HG03558 (cell line): ENCODE data around the gene KRTAP12-3.
"Not testable (repeated sequence)": the region's sequence is repeated elsewhere in the genome, so short reads cannot be mapped to it uniquely, and the experiment has no call there.

Experiments used
- ATAC-seq: cut with Tn5 transposase; IDR thresholded peaks from one replicate; pipeline ENCODE4 v1.9.1; 2021; ENCODE audit warnings: moderate number of reproducible peaks; ENCODE audit not compliant: unreplicated experiment; ENCODE audit errors: extremely low read depth

Gene KRTAP12-3, protein sequence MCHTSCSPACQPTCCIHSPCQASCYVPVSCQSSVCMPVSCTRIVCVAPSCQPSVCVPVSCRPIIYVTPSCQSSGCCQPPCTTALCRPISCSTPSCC

GRCh38 chr21:44657635-44658540 is at the start of gene KRTAP12-3:
TSS of gene KRTAP12-3 (plus strand) at chr21:44657932. CDS start at chr21:44657980, 48 bp downstream.
- ATAC-seq: no peak

DNA sequence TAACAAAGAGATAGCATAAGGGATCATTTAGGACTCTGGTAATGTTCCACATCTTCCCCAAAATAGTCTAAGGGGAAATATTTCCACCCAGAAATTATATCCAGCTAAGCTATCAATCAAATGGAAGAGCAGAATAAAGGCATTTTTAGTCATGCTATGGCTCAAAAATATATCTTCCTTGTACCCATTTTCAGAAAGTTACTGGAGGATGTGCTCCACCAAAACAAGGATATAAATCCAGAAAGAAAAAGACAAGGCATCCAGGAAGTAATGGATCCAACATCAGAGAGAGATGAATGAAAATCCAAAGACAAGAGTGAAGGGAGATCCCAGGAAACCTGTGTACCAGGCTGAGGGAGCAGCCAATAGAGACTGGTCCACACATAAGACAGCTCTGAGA is 48.5 kb upstream of the KRTAP12-3 start:
- ATAC-seq: no peak

DNA sequence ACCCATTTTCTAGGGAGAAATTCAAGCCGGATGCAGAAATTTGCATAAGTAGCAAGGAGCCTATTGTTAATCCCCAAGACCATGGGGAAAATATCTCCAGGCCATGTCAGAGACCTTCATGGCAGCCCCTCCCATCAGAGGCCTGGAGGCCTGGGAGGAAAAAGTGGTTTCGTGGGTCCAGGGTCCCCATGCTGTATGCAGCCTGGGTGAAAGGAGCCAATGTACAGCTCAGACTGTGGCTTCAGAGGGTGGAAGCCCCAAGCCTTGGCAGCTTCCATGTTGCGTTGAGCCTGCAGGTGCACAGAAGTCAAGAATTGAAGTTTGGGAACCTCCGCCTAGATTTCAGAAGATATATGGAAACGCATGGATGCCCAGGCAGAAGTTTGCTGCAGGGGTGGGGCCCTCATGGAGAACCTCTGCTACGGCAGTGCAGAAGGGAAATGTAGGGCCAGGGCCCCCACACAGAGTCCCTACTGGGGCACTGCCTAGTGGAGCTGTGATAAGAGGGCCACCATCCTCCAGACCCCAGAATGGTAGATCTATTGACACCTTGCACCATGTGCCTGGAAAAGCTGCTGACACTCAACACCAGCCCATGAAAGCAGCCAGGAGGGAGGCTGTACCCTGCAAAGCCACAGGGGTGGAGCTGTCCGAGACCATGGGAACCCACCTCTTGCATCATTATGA is 47.4 kb upstream of the KRTAP12-3 start:
- not testable (repeated sequence) for ATAC-seq

DNA sequence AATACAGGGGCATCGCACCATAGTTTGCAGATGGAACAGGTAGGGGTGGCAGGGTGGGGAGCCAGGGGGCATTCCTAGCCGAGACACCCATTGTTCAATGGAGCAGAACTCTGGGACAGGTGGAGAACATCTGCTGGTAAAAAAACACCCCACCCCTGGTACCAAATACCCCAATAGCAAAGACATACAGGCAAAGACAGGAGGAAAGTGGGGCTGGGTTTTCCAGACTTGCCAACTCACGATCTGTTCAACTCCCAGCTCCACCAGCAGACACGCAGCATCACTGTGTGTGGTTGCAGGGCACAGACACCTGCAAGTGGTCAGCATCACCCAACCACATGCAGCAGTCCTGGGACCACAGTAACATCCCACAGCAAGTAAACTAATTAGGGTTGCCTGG is 46.2 kb upstream of the KRTAP12-3 start:
- no peak for ATAC-seq

DNA sequence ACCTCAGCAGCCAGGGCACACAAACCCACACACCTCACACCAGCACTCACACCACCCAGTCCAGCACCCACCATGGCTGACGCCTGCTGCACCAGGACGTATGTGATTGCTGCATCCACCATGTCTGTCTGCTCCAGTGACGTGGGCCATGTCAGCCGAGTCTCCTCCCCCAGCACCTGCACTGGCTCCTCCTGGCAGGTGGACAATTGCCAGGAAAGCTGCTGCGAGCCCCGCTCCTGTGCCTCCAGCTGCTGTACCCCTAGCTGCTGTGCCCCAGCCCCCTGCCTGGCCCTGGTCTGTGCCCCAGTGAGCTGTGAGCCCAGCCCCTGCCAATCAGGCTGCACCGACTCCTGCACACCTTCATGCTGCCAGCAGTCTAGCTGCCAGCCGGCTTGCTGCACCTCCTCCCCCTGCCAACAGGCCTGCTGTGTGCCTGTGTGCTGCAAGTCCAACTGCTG is 45.7 kb upstream of the KRTAP12-3 start, which contains the start of gene KRTAP10-8:
KRTAP10-8 (plus strand) TSS at position 51 of the 458 bp plus-strand sequence; CDS start at position 73, 22 bp downstream.
- no peak for ATAC-seq

DNA sequence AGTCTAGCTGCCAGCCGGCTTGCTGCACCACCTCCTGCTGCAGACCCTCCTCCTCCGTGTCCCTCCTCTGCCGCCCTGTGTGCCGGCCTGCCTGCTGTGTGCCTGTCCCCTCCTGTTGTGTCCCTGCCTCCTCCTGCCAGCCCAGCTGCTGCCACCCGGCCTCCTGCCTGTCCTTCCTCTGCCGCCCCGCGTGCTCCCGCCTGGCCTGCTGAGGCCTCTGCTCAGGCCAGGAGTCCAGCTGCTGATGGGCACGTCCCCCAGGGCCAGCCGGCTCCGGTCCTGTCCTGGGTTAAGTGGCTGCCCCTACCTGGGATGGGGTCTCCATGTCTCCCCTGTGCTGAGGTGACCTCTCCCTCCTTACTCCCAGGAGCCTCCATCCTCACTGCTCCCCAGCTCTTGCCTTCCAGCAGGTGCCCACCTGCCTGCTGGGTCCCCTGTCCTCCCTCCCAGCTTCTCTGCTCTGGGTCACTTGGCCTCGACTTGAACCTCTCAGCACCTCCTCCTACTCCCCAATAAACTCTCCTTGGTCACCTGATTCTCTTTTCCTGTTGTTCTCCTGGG is 45.0 kb upstream of the KRTAP12-3 start:
- no peak for ATAC-seq

DNA sequence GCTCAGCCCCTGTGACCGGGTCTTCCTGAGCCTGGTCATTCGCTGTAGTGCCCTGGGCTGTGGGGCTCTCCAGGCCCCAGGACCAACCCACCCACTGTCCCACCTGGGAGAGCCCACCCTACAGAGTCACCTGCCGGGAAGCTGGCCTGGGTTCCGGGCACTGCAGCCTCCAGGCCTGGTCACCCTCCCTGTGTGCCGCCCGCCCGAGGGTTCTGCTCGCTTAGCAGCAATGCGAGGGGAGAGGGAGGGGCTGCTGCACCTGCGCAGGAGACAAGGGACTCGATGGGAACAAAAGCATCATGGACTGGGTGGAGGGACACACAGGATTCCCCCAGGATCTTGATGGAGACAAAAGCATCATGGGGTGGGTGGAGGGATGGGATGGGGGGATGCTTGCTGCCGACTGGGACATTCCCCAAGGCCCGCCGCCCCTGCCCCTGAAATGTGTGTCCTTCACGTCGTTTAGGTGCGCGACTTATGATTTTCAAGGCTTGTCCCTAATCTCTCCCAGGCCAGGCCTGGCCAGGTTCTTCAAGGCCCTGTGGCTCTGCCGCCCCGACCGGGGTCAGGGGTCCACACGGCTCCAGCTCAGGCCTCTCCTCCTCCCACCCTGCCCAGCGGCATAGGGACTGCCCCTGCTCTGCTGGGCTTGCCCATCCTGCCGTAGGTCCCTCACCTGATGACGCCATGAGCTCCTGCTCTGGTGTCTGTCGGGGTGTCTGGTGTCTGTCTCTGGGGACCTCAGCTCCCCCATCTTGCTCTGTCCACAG is 44.2 kb upstream of the KRTAP12-3 start:
- ATAC-seq: no peak

- no peak for ATAC-seq
These were observed 43.5 kb upstream of the KRTAP12-3 start for GRCh38 chr21:44614161-44614631.

DNA sequence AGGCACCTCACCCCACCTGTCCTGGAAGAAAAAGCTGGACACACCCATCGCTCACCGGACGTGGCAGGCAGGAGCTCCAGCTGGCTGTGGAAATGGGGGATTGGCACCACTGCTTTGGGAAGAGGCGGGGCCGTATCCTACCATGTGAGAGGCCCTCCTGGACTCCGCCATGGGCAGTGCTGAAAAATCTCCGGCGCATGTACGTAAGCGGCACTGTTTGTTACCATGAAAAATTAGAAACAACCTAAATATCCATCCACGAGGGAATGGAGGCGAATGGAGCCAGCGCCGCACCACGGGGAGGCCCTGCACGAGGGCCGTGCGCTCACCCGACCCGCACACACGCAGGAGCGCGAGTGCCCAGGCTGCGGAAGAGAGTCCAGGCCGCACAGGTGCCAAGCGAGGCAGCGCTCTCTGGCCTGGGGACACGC is 42.8 kb upstream of the KRTAP12-3 start:
- no peak for ATAC-seq

DNA sequence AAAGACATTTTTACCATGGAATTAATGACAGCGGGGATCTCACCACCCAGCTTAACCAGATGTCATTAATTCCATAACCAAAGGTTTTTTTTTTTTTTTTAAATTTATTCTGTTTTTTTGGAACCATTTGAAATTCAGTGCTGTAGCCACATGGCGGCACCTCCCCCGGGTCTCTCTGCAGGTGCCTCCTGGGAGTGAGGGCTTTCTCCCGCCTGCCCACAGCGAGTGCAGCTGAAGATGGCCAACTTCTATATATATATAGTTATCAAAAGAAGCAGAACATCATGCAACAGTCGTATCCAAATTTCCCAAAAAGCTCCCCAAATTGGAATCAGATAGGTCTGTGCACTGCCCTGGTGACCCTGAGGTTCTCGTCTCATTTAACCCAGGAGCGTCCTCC is 42.3 kb upstream of the KRTAP12-3 start:
- no peak for ATAC-seq

GRCh38 chr21:44615911-44616590 is 41.7 kb upstream of the KRTAP12-3 start:
- ATAC-seq: no peak

DNA sequence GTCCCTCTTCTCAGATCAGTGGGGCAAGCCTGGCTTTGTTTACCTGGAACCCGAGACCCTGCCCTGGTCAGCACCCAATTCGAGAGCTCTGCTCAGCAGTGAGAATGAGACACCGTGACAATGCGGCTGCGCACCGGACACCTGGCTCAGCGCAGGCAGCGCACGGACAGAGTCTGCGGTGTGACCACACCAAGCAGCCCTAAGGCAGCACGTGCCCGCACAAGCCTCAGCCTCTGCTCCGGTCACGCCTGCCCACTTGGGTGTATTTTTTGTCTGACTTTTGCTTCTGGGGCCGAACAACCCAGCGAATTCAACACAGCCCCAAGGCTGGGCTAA is 41.2 kb upstream of the KRTAP12-3 start:
- no peak for ATAC-seq

DNA sequence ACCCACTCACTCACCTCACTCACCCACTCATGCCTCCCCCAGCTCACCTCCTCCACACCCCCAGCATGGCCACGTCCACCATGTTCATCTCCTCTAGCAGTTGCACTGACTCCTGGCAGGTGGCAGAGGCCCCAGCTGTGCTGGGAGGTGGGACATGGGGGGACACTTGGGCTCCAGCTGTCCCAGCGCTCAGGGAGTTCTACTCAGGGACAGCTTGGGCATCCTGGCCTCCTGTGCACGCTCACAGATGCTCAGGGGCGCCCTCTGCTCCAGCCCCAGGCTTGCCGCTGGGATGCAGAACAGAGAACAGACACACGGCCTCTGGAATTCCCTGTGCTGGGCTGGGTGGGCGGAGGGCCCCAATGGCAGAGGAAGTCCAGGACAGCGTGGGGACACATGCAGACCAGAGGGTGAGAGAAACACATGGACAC is 40.6 kb upstream of the KRTAP12-3 start:
- no peak for ATAC-seq

- ATAC-seq: no peak
These were observed 39.2 kb upstream of the KRTAP12-3 start for GRCh38 chr21:44618504-44618903.

- ATAC-seq: no peak
These were observed 38.8 kb upstream of the KRTAP12-3 start for GRCh38 chr21:44618909-44619308.

- ATAC-seq: no peak
These were observed 37.8 kb upstream of the KRTAP12-3 start for GRCh38 chr21:44619886-44620285.

- no peak for ATAC-seq
These were observed 34.2 kb upstream of the KRTAP12-3 start for GRCh38 chr21:44623575-44623974.

DNA sequence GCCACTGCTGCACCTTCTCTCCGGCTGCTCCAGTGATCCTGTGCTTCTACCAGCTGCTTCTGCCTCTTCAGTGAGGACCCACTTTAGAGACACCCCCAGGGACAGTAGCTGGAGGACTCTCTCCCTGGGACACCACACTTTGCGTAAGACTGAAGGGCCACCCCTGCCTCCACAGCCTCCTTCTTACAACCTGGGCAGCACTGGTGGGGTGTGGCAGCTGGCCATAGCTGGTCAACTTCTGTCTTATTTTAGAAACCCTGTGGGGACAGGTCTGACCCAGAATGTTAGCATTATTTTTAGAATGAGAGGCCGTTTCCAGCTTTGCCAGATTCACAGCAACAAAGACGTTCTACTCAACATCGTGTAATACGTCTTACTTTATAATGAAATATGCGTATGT is 32.0 kb upstream of the KRTAP12-3 start:
- no peak for ATAC-seq

DNA sequence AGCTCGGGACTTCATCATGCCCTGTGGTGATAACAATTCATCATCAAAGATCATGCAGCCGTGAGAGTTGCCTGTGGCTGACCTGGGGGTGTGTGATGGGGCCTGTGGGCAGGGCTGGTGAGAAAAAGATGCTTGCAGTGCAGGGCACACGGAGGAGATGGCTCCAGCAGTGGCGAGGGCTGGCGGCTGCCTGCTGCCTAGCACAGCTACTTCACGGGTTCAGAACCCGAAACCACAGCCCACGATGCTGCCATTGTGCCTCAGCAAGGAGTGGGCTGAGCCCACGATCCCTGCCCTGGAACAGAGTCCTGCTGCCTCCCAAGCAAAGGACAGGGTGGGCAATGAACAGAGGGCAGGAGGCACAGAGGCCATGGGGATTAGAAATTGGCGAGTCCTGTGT is 31.5 kb upstream of the KRTAP12-3 start:
- ATAC-seq: no peak
